ENCODE measurements around the gene STAT1.

Gene STAT1

GRCh38 chr2:190948671-190949070 lies 65.3 kb downstream of the STAT1 start:
- no peak for DNase-seq

DNA sequence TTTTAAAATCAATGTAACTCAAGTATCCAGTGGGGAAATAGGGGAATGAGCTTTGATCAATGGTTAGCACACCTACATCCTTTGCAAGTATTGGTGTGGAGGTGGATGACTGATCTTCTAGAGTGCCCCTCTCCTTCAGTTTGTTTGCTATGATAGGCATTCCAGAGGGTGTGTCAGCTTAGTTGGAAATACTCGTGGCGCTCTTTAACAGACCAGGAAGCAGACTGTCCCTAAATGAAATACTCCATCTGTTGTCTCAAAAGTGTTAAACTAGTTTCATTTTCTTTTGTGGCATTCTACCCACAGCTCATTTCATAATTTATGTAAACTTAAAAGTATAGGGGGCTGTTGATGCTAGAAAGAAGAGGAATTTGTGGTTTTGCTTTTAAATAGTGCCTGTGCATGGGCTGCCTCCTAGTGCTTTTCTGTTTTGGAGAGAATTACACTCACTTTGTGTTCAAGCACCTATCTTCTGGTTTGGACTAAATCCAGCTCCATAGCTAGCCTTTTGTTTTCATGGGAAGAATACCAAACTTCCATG lies 66.2 kb downstream of the STAT1 start:
- DNase-seq, result no peak

- no peak for DNase-seq
Observed at GRCh38 chr2:190947141-190947540, 66.8 kb downstream of the STAT1 start.

- DNase-seq, result no peak
Observed at GRCh38 chr2:190943706-190944105, 70.3 kb downstream of the STAT1 start.

DNA sequence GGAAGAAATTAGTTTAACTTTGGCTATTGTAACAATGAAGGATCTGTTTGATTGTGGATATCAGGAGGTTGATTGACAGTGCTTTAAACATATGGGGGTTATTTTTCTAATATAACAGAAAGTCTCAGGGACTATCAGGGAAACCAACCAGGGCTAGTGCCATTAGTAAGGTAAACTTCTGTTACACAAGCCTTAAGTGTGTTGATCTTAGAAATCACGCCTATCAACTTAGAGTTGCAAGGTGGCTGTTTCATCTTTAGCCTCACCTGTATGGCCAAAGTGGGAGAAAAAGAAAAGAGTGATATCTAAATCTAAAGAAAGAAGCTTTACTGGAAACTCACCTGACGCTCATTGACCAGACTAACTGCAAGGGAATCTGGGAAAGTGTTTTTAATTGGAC lies 71.3 kb downstream of the STAT1 start:
- DNase-seq, result no peak

DNA sequence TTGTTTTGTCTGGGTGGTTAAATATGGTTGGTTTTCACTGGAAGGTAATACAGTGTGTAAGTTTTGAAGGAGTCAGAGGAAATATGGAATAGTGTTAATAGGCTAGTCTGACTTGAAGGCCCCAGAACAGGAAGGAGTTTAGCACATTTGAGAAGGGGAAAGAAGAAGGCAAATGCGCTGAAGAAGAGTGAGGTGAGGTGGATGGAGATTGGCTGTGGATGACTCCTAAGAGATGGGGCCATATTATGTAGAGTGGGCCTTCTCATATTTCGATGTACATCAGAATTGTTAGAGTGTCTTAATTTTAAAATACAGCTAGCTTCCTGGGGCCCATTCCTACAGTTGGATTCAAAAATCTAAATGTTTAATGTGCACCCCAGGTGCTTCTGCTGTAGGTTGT lies 72.4 kb downstream of the STAT1 start:
- DNase-seq, result no peak

- no peak for DNase-seq
Observed at GRCh38 chr2:190940454-190940853, 73.5 kb downstream of the STAT1 start.

GRCh38 chr2:190938771-190939335 lies 75.1 kb downstream of the STAT1 start:
- DNase-seq, result no peak

DNA sequence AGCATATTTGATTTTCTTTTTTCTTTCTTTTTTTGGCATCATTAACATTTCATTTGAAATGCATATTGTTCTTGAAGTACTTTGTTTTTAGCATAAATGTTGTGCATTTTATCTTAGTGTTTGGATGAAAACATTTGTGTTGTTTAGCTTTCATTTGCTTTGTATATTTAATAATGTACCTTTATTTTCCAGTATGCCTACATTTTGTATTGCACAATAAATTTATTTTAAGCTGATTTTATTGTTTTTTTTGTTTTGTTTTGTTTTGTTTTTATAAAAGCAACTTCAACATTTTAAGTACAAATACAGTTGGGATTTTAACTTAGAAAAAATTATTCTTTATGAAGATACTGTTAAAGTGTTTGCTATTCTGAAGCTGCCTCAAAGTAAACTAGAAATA lies 78.9 kb downstream of the STAT1 start:
- no peak for DNase-seq

GRCh38 chr2:190933361-190933760 lies 80.6 kb downstream of the STAT1 start:
- no peak for DNase-seq

GRCh38 chr2:190932514-190932913 lies 81.5 kb downstream of the STAT1 start:
- no peak for DNase-seq

- no peak for DNase-seq
Observed at GRCh38 chr2:190930411-190930810, 83.6 kb downstream of the STAT1 start.

GRCh38 chr2:190929919-190930318 lies 84.1 kb downstream of the STAT1 start:
- DNase-seq, result no peak

GRCh38 chr2:190927301-190927700 lies 86.7 kb downstream of the STAT1 start:
- no peak for DNase-seq

DNA sequence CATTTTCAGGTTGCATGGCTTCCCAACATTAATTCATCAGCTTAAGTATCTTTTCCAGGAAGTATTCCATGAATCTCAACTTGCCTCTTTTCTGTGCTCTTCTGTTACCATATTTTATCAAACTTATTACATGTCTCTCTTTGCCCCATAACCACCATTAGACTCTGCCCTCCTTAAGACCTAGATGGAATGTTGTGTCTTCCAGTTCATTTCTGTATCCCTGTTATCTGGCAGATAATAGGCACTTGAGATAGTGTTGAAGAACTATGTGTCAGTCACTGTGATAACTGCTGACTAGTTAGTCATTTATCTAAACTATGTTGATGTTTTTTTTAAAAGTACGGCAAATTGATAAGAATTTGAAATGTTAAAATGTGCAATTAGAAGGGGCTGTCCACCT lies 91.6 kb downstream of the STAT1 start:
- no peak for DNase-seq

- no peak for DNase-seq
Observed at GRCh38 chr2:190920085-190920484, 93.9 kb downstream of the STAT1 start.

Measured in hippocampal formation (tissue), 2 donors.